LNCAP (cell line): ENCODE results near the gene GIT1.

Source experiments
- CTCF ChIP-seq: fragments of 450-650 bp; IDR thresholded peaks from 2 replicates; pipeline ENCODE4 v1.5.1; 2017; ENCODE audit warnings: mild to moderate bottlenecking

GIT1 gene

GRCh38 chr17:29584452-29585079 is 4.9 kb downstream of the GIT1 start:
- TF ChIP-seq CTCF: no peak

GRCh38 chr17:29583324-29584248 is 5.9 kb downstream of the GIT1 start:
- no peak for TF ChIP-seq CTCF

GRCh38 chr17:29582772-29583171 is 6.7 kb downstream of the GIT1 start:
- TF ChIP-seq CTCF: no peak

- no peak for TF ChIP-seq CTCF
Measured at GRCh38 chr17:29582254-29582765, 7.1 kb downstream of the GIT1 start.

- TF ChIP-seq CTCF: no peak
Measured at GRCh38 chr17:29581583-29582253, 7.7 kb downstream of the GIT1 start.

- peak; percentile 90 for TF ChIP-seq CTCF
Measured at GRCh38 chr17:29579866-29580771, 9.3 kb downstream of the GIT1 start.
